Endothelial cell of umbilical vein (primary cell): ENCODE data around the gene KCNJ4. TPM values are rescaled to one million over a fixed set of nuclear protein-coding genes. Genes with fewer than 3 reads are reported as not detected.

ENCODE experiments used
- BruUV-seq: library from RNA; stranded (reverse); fragments of 400-500 nt; replicated peaks from 2 replicates; lab custom pipeline; 2021; lab: Mats Ljungman, UMichigan
- CTCF ChIA-PET: fragments of 300-600, 350-600 bp; sonication (Branson Sonifier 250); formaldehyde crosslinking; loops from one replicate; lab custom pipeline; 2021; ENCODE audit warnings: antibody characterized with exemption, inconsistent platforms; lab: Charles Lee
- POLR2A ChIA-PET: fragments of 300-600, 350-600 bp; sonication (Branson Sonifier 250); formaldehyde crosslinking; loops from one replicate; lab custom pipeline; 2021; ENCODE audit warnings: antibody characterized with exemption, inconsistent platforms; lab: Charles Lee
- DNase-seq: peaks from one replicate; pipeline ENCODE4 v3.0.0-alpha.2; 2011; ENCODE audit warnings: low read depth, low spot score
- FAIRE-seq: peaks from 2 replicates; lab custom pipeline; 2011; peaks lifted over from hg19 to GRCh38; lab: Jason Lieb, UNC
- H2AFZ ChIP-seq: 2 replicates; pipeline ENCODE4 v1.6.0; 2012; ENCODE audit warnings: low read depth, low read length, control low read depth, inconsistent platforms
- H3K27ac ChIP-seq: 2 replicates; pipeline ENCODE4 v1.5.1; 2011; ENCODE audit warnings: low read depth, mild to moderate bottlenecking, control low read depth, low read length, moderate library complexity; ENCODE audit not compliant: insufficient read depth
- H3K27me3 ChIP-seq, 2 experiments: 2 replicates each; pipeline versions ENCODE4 v1.6.0 to v1.6.1; 2011; ENCODE audit warnings: low read length in 2 of 2, mixed read lengths in 1 of 2; ENCODE audit not compliant: control insufficient read depth in 2 of 2, insufficient read depth in 2 of 2
- H3K36me3 ChIP-seq, 2 experiments: 2 replicates in 1 of 2; 3 replicates in 1 of 2; pipeline ENCODE4 v1.5.1; 2011; ENCODE audit warnings: low read length in 2 of 2, mild to moderate bottlenecking in 1 of 2, moderate library complexity in 1 of 2; ENCODE audit not compliant: control insufficient read depth in 2 of 2, insufficient read depth in 2 of 2; ENCODE audit errors: extremely low read depth in 1 of 2
- H3K4me1 ChIP-seq: 3 replicates; pipeline ENCODE4 v1.5.1; 2011; ENCODE audit warnings: mild to moderate bottlenecking, low read length; ENCODE audit not compliant: control insufficient read depth, insufficient read depth; ENCODE audit errors: extremely low read depth
- H3K4me2 ChIP-seq: 2 replicates; pipeline ENCODE4 v1.6.1; 2011; ENCODE audit warnings: low read length, control low read depth, mixed read lengths; ENCODE audit not compliant: insufficient read depth
- H3K4me3 ChIP-seq, 3 experiments: fragments of 200-600 bp in 1 of 3; sonication (generic), shearing (Covaris generic) in 1 of 3; replicated peaks in 1 of 3; 2 replicates each; pipeline ENCODE4 v1.5.1; 2011 to 2016; ENCODE audit warnings: control low read depth in 3 of 3, low read length in 3 of 3, mild to moderate bottlenecking in 2 of 3, inconsistent platforms in 1 of 3, low read depth in 1 of 3, moderate library complexity in 1 of 3; ENCODE audit not compliant: insufficient read depth in 1 of 3
- H3K79me2 ChIP-seq: 2 replicates; pipeline ENCODE4 v1.6.0; 2012; ENCODE audit warnings: low read length, inconsistent platforms; ENCODE audit not compliant: control insufficient read depth, insufficient read depth
- H3K9ac ChIP-seq: replicated peaks from 2 replicates; pipeline ENCODE3; 2011; ENCODE audit warnings: low read length, control low read depth; ENCODE audit not compliant: insufficient read depth; ENCODE audit errors: extremely low read depth
- H3K9me1 ChIP-seq: replicated peaks from 3 replicates; pipeline ENCODE4 v1.6.0; 2011; ENCODE audit warnings: mild to moderate bottlenecking, low read length; ENCODE audit not compliant: control insufficient read depth, insufficient read depth; ENCODE audit errors: extremely low read depth
- H3K9me3 ChIP-seq: replicated peaks from 2 replicates; pipeline ENCODE4 v1.5.1; 2012; ENCODE audit warnings: low read length, inconsistent platforms; ENCODE audit not compliant: control insufficient read depth, insufficient read depth
- H4K20me1 ChIP-seq: replicated peaks from 2 replicates; pipeline ENCODE3; 2011; ENCODE audit warnings: mild to moderate bottlenecking, low read length; ENCODE audit not compliant: control insufficient read depth, insufficient read depth; ENCODE audit errors: extremely low read depth
- CTCF ChIP-seq, 2 donors: IDR thresholded peaks; 1 replicate in 1 of 2; 2 replicates in 1 of 2; pipeline ENCODE4 v1.5.1; 2011; ENCODE audit warnings: low read length in 2 of 2, mild to moderate bottlenecking in 2 of 2, moderate library complexity in 2 of 2, control low read depth in 1 of 2, inconsistent platforms in 1 of 2, low read depth in 1 of 2; ENCODE audit not compliant: insufficient read depth in 1 of 2; ENCODE audit errors: extremely low read depth in 1 of 2
- EZH2 ChIP-seq: IDR thresholded peaks from 2 replicates; pipeline ENCODE4 v1.6.1; 2012; ENCODE audit warnings: borderline replicate concordance, low read depth, mild to moderate bottlenecking, moderate library complexity, low read length, inconsistent platforms; ENCODE audit not compliant: severe bottlenecking
- GATA2 ChIP-seq: IDR thresholded peaks from 2 replicates; pipeline ENCODE4 v1.7.0; 2011; ENCODE audit warnings: low read depth, mild to moderate bottlenecking, moderate library complexity, mixed read lengths, low read length; ENCODE audit not compliant: insufficient read length, insufficient read depth
- JUN ChIP-seq: IDR thresholded peaks from 2 replicates; pipeline ENCODE4 v1.6.1; 2011; ENCODE audit warnings: borderline replicate concordance, low read depth; ENCODE audit not compliant: insufficient read length, insufficient read depth
- POLR2A ChIP-seq: IDR thresholded peaks from 2 replicates; pipeline ENCODE4 v1.6.1; 2012; ENCODE audit warnings: low read depth, mild to moderate bottlenecking, control low read depth, low read length
- dilution Hi-C: fragments of 300-500 bp; cut with MboI; formaldehyde crosslinking; loops from one replicate; pipeline ENCODE4 v1.15.0; 2019; ENCODE audit warnings: low sequenced_read_pairs; ENCODE audit not compliant: extremely low pct_ligation_motif_present
- intact Hi-C: fragments of 100-400 bp; cut with micrococcal nuclease; formaldehyde crosslinking; loops from one replicate; pipeline ENCODE4 v1.10.0; 2022
- polyA plus RNA-seq, 4 experiments: library from polyadenylated mRNA; depleted of rRNA in 3 of 4; stranded (reverse) in 3 of 4; unstranded in 1 of 4; fragments of >200 nt; gene quantifications; 2 replicates each; pipeline versions ENCODE4 v1.2.1 to v1.2.3, GENCODE V29; 2011 to 2012; ENCODE audit warnings: missing spikeins in 1 of 4
- total RNA-seq: library from RNA; stranded (reverse); gene quantifications from 2 replicates; pipeline ENCODE4 v1.2.3, GENCODE V29; 2021
- TF ChIP-seq, protein P1 (sequence below): IDR thresholded peaks from 2 replicates; pipeline ENCODE4 v1.6.1; 2011; ENCODE audit not compliant: insufficient read depth, insufficient read length

KCNJ4 gene
- total and polyA plus RNA-seq, 2 donors (not counting 3 experiments of a cell fraction or from before 2014, with no cell fraction given) = not detected

GRCh38 chr22:38404419-38404818 is 50.6 kb downstream of the KCNJ4 start:
- H3K9ac ChIP-seq = no peak overlapping the region
- no peaks in the 10 kb centered on the region for H3K9me1 ChIP-seq
- no peak overlapping the region for H3K4me3 ChIP-seq
- peaks cover 7 to 10% of the 10 kb centered on the region in 2 experiments for H3K27me3 ChIP-seq
- TF ChIP-seq POLR2A = no peak
- TF ChIP-seq, protein P1, sequence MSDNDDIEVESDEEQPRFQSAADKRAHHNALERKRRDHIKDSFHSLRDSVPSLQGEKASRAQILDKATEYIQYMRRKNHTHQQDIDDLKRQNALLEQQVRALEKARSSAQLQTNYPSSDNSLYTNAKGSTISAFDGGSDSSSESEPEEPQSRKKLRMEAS = no peak
- TF ChIP-seq GATA2 = no peak
- H3K79me2 ChIP-seq = no peaks in the 10 kb centered on the region
- DNase-seq (no peak), FAIRE-seq (no peak)
- no peak overlapping the region for H2AFZ ChIP-seq
- intact Hi-C loops (no loop called here), dilution Hi-C loops (no loop called here)
- no peak overlapping the region for H3K27ac ChIP-seq
- CTCF ChIA-PET = no interaction called here
- BruUV-seq = no TSS peak
- H3K36me3 ChIP-seq = no peaks in the 10 kb centered on the region
- no peaks in the 10 kb centered on the region for H3K4me1 ChIP-seq
- H3K9me3 ChIP-seq = no peaks in the 10 kb centered on the region
- no peak overlapping the region for H3K4me2 ChIP-seq
- POLR2A ChIA-PET = no interaction called here
- no peaks in the 10 kb centered on the region for H4K20me1 ChIP-seq

- H3K4me3 ChIP-seq = no peak overlapping the region
- ChIA-PET CTCF (interaction anchor here (1.6 kb wide), 1 partner anchor 352 kb away, joined by 3 read pairs; no protein-coding TSS in a partner anchor), POLR2A (no interaction called here)
- no peaks in the 10 kb centered on the region for H3K4me1 ChIP-seq
- no peak for FAIRE-seq
- intact Hi-C loops = no loop called here
- no peaks in the 10 kb centered on the region for H4K20me1 ChIP-seq
- TF ChIP-seq EZH2 = no peak
- no peak for TF ChIP-seq CTCF (IDR thresholded peaks at IDR 0.05; ENCODE audit: extremely low read depth in 1 of 2, insufficient read depth in 1 of 2, low read depth in 1 of 2, low read length in 2 of 2)
- TF ChIP-seq JUN = no peak
- no peaks in the 10 kb centered on the region for H3K9me3 ChIP-seq
- H3K79me2 ChIP-seq = no peaks in the 10 kb centered on the region
- no peak overlapping the region for H3K4me2 ChIP-seq
- H3K36me3 ChIP-seq = no peaks in the 10 kb centered on the region
- no peak overlapping the region for H2AFZ ChIP-seq
- BruUV-seq = no TSS peak
- dilution Hi-C loops = no loop called here
- peaks cover 7 to 10% of the 10 kb centered on the region in 2 experiments for H3K27me3 ChIP-seq
- H3K27ac ChIP-seq = no peak overlapping the region
- no peaks in the 10 kb centered on the region for H3K9me1 ChIP-seq
- DNase-seq = no peak
- H3K9ac ChIP-seq = no peak overlapping the region
Measured at GRCh38 chr22:38403812-38404211, 51.2 kb downstream of the KCNJ4 start.
